Measurements from ENCODE around the gene GPER1. TPM values are rescaled to one million over a fixed set of nuclear protein-coding genes. Genes with fewer than 3 reads are reported as not detected.
A peak's percentile ranks its signal among the peaks of the same experiment; 100 is the strongest.

The GPER1 gene
- total and polyA plus RNA-seq, 8 donors: 0.20 to 3.5 (median 1.0) TPM

DNA sequence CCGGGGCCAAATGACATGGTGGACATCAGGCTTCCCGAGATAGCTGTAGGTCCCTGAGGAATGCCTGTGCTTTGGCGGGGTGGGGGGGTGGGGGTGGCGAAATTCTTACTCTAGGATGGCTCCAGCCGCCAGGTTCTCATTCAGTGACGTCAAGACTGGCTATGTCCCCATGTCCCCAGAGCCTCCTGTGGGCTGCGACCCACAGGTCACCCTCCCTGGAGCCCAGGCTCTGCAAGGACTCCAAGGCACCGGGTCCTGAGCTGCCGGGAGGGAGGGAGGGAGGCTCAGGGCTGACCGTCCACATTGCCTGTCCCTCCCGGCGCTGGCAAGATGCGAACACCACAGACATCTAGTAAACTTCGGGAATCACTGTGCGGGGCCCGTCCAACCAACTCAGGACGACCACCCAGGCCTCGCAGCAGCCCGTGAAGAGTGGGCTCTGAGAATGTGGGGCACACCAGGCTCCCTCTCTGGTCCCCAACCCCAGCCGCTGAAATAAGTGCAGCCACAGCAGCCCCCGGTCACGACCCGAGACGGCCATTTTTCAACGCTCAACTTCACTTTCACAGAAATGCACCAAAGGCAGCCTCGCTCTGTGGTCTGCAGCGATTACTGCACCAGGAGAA lies 31.0 kb upstream of the GPER1 start:
- 90 to 94% methylated on average over 27 of the region's 27 CpGs for WGBS, 2 donors
- peak in 2 of 6 donors; percentile 23 to 63 for DNase-seq
- intact Hi-C loops (cut with DNase I): loop anchor here in 1 of 3 donors (10.0 kb wide), 1 partner anchor 152 kb away; no protein-coding TSS in a partner anchor
- no peak for FAIRE-seq
- TF ChIP-seq, protein P1, sequence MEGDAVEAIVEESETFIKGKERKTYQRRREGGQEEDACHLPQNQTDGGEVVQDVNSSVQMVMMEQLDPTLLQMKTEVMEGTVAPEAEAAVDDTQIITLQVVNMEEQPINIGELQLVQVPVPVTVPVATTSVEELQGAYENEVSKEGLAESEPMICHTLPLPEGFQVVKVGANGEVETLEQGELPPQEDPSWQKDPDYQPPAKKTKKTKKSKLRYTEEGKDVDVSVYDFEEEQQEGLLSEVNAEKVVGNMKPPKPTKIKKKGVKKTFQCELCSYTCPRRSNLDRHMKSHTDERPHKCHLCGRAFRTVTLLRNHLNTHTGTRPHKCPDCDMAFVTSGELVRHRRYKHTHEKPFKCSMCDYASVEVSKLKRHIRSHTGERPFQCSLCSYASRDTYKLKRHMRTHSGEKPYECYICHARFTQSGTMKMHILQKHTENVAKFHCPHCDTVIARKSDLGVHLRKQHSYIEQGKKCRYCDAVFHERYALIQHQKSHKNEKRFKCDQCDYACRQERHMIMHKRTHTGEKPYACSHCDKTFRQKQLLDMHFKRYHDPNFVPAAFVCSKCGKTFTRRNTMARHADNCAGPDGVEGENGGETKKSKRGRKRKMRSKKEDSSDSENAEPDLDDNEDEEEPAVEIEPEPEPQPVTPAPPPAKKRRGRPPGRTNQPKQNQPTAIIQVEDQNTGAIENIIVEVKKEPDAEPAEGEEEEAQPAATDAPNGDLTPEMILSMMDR (IDR thresholded peaks at IDR 0.05): no peak
- no peaks in the 10 kb centered on the region for H3K27me3 ChIP-seq
- H3K36me3 ChIP-seq: peaks cover 0 to 5% (median 0%) of the 10 kb centered on the region in 3 donors
- ATAC-seq: no peak
- no peak overlapping the region for H3K27ac ChIP-seq
- peaks cover 0 to 9% (median 0%) of the 10 kb centered on the region in 3 donors for H3K4me1 ChIP-seq
- H3K4me3 ChIP-seq: no peak overlapping the region
- no peaks in the 10 kb centered on the region for H3K9me3 ChIP-seq

DNA sequence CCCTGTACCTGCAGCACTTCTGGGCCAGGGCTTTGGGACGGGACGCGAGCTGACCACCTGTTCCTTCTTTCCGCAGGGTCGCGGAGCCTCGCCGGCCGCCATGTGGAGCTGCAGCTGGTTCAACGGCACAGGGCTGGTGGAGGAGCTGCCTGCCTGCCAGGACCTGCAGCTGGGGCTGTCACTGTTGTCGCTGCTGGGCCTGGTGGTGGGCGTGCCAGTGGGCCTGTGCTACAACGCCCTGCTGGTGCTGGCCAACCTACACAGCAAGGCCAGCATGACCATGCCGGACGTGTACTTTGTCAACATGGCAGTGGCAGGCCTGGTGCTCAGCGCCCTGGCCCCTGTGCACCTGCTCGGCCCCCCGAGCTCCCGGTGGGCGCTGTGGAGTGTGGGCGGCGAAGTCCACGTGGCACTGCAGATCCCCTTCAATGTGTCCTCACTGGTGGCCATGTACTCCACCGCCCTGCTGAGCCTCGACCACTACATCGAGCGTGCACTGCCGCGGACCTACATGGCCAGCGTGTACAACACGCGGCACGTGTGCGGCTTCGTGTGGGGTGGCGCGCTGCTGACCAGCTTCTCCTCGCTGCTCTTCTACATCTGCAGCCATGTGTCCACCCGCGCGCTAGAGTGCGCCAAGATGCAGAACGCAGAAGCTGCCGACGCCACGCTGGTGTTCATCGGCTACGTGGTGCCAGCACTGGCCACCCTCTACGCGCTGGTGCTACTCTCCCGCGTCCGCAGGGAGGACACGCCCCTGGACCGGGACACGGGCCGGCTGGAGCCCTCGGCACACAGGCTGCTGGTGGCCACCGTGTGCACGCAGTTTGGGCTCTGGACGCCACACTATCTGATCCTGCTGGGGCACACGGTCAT lies 30.3 kb upstream of the GPER1 start:
- intact Hi-C loops (cut with DNase I): loop anchor here in 1 of 3 donors (10.0 kb wide), 1 partner anchor 153 kb away; no protein-coding TSS in a partner anchor
- Histone ChIP-seq H3K36me3 (peaks cover 0 to 5% (median 0%) of the 10 kb centered on the region in 3 donors), H3K9me3 (no peaks in the 10 kb centered on the region), H3K4me1 (peaks cover 0 to 9% (median 0%) of the 10 kb centered on the region in 3 donors), H3K4me3 (no peak overlapping the region), H3K27ac (no peak overlapping the region), H3K27me3 (no peaks in the 10 kb centered on the region)
- TF ChIP-seq, protein P1 (IDR thresholded peaks at IDR 0.05): no peak
- ATAC-seq (no peak), FAIRE-seq (no peak), DNase-seq (peak in 2 of 6 donors; percentile 35 to 63)
- 95 to 97% methylated on average over 62 of the region's 62 CpGs for WGBS, 2 donors

DNA sequence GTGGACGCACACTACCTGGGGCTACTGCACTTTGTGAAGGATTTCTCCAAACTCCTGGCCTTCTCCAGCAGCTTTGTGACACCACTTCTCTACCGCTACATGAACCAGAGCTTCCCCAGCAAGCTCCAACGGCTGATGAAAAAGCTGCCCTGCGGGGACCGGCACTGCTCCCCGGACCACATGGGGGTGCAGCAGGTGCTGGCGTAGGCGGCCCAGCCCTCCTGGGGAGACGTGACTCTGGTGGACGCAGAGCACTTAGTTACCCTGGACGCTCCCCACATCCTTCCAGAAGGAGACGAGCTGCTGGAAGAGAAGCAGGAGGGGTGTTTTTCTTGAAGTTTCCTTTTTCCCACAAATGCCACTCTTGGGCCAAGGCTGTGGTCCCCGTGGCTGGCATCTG lies 29.6 kb upstream of the GPER1 start:
- H3K4me1 ChIP-seq: peaks cover 0 to 9% (median 0%) of the 10 kb centered on the region in 3 donors
- ATAC-seq: no peak
- intact Hi-C loops (cut with DNase I): loop anchor here in 1 of 3 donors (10.0 kb wide), 1 partner anchor 154 kb away; no protein-coding TSS in a partner anchor
- H3K27ac ChIP-seq: no peak overlapping the region
- WGBS, 2 donors: 93 to 97% methylated on average over 13 of the region's 13 CpGs
- DNase-seq: peak in 2 of 6 donors; percentile 33 to 39
- H3K36me3 ChIP-seq: peaks cover 0 to 5% (median 0%) of the 10 kb centered on the region in 3 donors
- TF ChIP-seq, protein P1 (IDR thresholded peaks at IDR 0.05): no peak
- no peak overlapping the region for H3K4me3 ChIP-seq
- no peaks in the 10 kb centered on the region for H3K27me3 ChIP-seq
- FAIRE-seq: no peak
- no peaks in the 10 kb centered on the region for H3K9me3 ChIP-seq

DNA sequence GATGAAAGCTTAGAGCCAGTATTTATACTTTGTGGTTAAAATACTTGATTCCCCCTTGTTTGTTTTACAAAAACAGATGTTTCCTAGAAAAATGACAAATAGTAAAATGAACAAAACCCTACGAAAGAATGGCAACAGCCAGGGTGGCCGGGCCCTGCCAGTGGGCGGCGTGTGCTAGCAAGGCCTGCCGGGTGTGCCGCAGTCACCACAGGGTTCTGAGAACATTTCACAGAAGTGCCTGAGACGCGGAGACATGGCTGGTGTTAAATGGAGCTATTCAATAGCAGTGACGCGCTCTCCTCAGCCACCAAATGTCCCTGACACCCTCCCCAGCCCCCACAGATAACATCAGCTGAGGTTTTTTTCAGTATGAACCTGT lies 29.1 kb upstream of the GPER1 start:
- no peak for ATAC-seq
- H3K27ac ChIP-seq: no peak overlapping the region
- peak in 2 of 6 donors; percentile 15 to 27 for DNase-seq
- intact Hi-C loops (cut with DNase I): loop anchor here in 1 of 3 donors (10.0 kb wide), 1 partner anchor 154 kb away; no protein-coding TSS in a partner anchor
- H3K9me3 ChIP-seq: no peaks in the 10 kb centered on the region
- FAIRE-seq: no peak
- H3K4me1 ChIP-seq: peaks cover 0 to 9% (median 0%) of the 10 kb centered on the region in 3 donors
- TF ChIP-seq, protein P1 (IDR thresholded peaks at IDR 0.05): no peak
- H3K27me3 ChIP-seq: no peaks in the 10 kb centered on the region
- peaks cover 0 to 5% (median 0%) of the 10 kb centered on the region in 3 donors for H3K36me3 ChIP-seq
- no peak overlapping the region for H3K4me3 ChIP-seq
- 88 to 90% methylated on average over 10 of the region's 10 CpGs for WGBS, 2 donors

All from pancreas (tissue), 10 donors.